SIG-M5 treated with dmso at 0.1 percent for 504 hours (cell line): ENCODE results near the gene C5.

Experiments used
- DNase-seq: peaks from one replicate; lab custom pipeline; 2025; ENCODE audit not compliant: unreplicated experiment; lab: John Stamatoyannopoulos, UW

Gene C5

GRCh38 chr9:120913647-120914264 lies 136.3 kb downstream of the C5 start:
- DNase-seq: peak; percentile 13

- DNase-seq: no peak
Observed at GRCh38 chr9:120912958-120913646, 137.0 kb downstream of the C5 start.

GRCh38 chr9:120911295-120911837 lies 138.7 kb downstream of the C5 start:
- no peak for DNase-seq

DNA sequence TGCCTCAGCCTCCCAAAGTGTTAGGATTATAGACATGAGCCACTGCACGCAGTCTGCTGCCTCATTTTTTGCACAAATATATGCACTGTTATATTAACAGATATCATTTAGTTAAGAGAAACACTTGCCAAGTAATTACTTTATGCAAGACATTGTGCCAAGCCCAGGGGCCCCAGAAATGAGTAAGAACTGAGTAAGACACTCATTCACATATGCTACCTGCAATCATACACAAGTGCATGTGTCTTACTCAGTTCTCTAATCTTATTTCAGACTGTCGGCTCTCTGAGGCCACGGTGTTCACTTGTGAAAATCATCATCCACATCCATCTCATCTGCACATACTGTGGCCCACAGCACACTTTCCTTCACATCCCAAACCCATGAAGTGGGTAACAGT lies 139.4 kb downstream of the C5 start:
- no peak for DNase-seq

DNA sequence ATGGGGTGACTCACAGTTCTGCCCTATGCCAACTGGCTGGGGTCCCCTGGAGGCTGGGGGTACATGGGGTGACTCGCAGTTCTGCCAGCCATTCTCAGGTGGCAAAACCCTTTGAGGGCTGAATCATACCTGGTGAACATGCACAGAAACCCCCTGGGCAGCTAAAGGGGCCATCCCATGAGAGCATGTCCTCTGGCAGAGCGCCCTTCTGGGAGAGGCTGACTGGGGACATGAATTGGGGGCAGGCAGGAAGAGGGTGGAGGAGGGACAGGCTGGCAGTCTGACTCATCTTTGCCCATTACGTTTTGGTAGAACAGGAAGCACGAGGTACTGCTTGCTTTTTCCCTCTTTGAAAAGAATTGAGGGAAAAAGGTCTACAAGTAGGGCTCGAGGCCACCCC lies 140.2 kb downstream of the C5 start:
- peak; percentile 9 for DNase-seq

DNA sequence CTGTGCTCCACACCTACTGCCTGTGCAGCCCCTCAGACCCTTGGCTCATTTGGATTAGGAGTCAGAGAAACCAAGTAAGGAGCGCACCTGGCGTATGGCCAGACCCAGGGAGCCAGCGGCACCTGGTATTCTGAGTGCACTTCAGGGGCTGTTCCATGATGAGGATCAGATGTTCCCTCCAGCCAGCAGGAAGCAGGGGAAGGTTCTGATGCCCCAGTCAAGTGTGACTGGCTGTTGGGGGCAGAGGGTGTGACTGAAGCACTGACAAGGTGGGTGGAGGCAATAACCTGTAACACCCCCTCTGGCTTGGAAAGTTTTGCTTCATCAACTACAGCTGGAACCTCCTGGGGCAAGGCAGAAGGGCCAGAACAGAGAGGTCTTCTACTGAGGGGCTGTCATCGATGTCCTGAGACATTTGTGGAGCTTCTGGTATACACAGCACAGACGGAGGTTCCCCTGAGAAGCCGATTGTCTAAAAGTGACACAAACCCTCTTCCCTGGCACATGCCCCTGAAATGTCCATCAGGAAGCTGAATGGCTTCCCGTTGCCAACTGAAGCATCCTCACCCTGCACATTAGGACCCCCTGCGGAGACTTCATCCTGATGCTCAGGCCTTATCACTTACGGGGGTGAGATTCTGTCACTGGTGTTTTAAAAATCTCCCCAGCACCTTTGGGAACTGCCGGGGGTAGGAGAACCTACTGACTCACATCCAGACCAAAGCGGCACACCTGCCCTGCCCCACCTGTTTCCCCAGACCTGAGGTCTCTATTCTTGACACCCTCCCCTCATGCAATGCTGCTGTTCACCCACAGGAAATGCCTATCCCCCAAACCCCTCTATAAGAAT lies 144.5 kb downstream of the C5 start:
- DNase-seq: no peak

- DNase-seq: no peak
Observed at GRCh38 chr9:120904978-120905301, 145.1 kb downstream of the C5 start.

- no peak for DNase-seq
Observed at GRCh38 chr9:120904061-120904977, 145.8 kb downstream of the C5 start.

DNA sequence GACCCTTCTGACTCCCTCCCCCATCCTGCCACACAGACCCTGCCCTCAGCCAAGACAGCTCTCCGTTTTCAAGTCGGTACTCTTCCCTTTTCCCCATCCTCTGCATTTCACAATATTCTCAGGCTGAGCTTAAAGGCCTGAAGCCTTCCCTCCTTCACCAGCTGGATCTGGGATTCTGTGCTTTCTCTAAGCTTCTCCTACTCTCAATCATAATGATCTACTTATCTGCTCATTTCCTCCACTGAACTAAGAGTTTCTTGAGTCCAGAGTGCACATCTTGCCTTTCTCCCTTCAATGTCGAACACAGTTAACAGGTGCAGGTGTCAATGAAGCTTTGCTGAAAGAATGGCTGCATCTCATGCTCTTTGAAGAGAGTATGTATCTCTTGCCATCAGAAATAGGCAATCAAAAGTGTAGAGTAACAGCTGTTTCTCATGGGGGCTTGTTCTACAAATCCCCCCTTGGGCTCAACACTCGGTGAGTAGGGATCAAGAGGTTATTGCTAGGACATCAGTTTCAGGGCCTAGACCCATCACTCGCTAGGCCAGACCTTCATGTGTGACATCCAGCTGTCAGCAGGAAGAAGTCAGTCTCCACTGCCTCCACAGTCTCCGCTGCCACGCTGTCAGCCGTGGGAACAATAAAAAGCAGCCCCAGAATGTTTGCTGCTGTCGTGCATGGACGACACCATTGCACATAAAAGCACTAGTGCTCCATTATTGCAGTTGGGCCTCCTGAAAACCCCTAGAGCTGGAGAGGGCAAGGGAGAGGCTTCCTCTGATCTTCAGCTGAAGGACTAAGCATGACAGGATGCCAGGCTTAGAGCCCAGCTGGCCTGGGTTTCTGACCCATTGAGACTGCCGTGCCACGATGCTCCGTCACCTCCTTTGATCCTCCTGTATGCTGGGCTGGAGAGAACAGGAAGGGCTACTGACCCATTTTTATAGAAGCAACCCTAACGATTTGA lies 147.2 kb downstream of the C5 start:
- peak; percentile 23 for DNase-seq
